HFF-Myc (cell line): ENCODE measurements around the gene GPX4.

Source experiments
- DNase-seq: peaks from one replicate; pipeline ENCODE4 v3.0.0-alpha.2; 2011; ENCODE audit warnings: low read depth; ENCODE audit errors: extremely low read depth
- H3K4me3 ChIP-seq: replicated peaks from 2 replicates; pipeline ENCODE4 v1.5.1; 2011; ENCODE audit warnings: low read depth, mild to moderate bottlenecking, control low read depth, low read length
- CTCF ChIP-seq: IDR thresholded peaks from 2 replicates; pipeline ENCODE4 v1.5.1; 2012; ENCODE audit warnings: mild to moderate bottlenecking, low read depth, low read length, control low read depth; ENCODE audit errors: missing control alignments

GPX4 gene

GRCh38 chr19:1102407-1103131 is 1.2 kb upstream of the GPX4 start:
- H3K4me3 ChIP-seq = no peak overlapping the region

GRCh38 chr19:1103132-1103707 is 574 bp upstream of the GPX4 start:
- no peak for DNase-seq
- TF ChIP-seq CTCF = no peak
- H3K4me3 ChIP-seq = peak overlapping the region; percentile 18

More at GRCh38 chr19:1102407-1103131, 1.2 kb upstream of the GPX4 start:
- no peak for TF ChIP-seq CTCF
- DNase-seq = peak; percentile 99

- no peak for DNase-seq
- TF ChIP-seq CTCF = no peak
- peak overlapping the region; percentile 63 for H3K4me3 ChIP-seq
These were observed 665 bp downstream of the GPX4 start for GRCh38 chr19:1104311-1105007.

- no peak for DNase-seq
- peak overlapping the region; percentile 63 for H3K4me3 ChIP-seq
- no peak for TF ChIP-seq CTCF
These were observed 1.4 kb downstream of the GPX4 start for GRCh38 chr19:1105008-1105872.

GRCh38 chr19:1105873-1106840 is 2.4 kb downstream of the GPX4 start:
- DNase-seq = no peak
- no peak for TF ChIP-seq CTCF
- peak overlapping the region; percentile 63 for H3K4me3 ChIP-seq
